ENCODE results near the gene MYH1. TPM values are rescaled to one million over a fixed set of nuclear protein-coding genes. Genes with fewer than 3 reads are reported as not detected.

MYH1 gene
- total RNA-seq, 2 experiments from 2014 or later = not detected

DNA sequence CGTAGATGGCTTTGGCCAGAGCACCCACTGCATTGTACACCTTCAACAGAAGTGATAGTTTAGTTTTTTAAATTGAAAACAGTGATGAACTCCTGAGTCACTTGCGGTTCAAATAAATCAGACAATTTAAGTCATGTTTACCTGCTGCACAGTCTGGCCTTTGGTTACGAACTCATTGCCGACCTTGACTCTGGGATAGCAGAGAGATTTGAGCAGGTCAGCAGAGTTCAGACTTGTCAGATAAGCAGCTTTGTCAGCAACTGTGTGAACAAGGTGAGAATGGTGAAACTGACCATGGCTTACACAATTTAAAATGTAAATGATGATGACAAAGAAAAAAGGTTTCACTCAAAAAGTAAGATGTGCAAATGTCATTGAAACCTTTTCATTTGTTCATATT, 58.3 kb downstream of the MYH1 start:
- no peaks in the 10 kb centered on the region for H3K9me3 Mint-ChIP-seq
- H3K27ac Mint-ChIP-seq = no peak overlapping the region
- no peak overlapping the region for H3K4me3 Mint-ChIP-seq
- CTCF ChIA-PET = no interaction called here
- no peaks in the 10 kb centered on the region for H3K4me1 Mint-ChIP-seq
- peaks cover 2% of the 10 kb centered on the region for H3K27me3 Mint-ChIP-seq
- no peak for DNase-seq
- H3K36me3 Mint-ChIP-seq (ENCODE audit: low read depth) = no peaks in the 10 kb centered on the region
- POLR2A ChIA-PET = no interaction called here

DNA sequence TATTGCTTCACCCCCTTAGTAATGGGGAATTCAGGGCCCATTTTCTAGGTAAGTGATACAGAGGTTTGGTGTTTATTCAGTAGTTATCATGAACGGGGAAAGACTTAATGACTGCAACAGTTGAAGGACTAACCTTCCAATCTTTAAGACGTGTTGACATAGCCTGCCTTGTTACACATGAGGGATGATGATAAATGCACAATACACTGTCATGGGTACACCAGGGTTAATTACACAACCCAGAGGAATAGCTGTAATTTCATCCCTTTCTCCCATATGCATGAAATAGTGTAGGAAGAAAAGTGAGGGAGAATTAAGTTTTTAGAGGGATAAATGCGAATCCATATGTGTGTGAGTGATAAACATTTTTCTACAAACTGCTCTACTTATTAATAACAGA, 59.6 kb downstream of the MYH1 start:
- no peaks in the 10 kb centered on the region for H3K4me1 Mint-ChIP-seq
- peaks cover 2% of the 10 kb centered on the region for H3K27me3 Mint-ChIP-seq
- H3K27ac Mint-ChIP-seq = no peak overlapping the region
- H3K9me3 Mint-ChIP-seq = no peaks in the 10 kb centered on the region
- no peak for DNase-seq
- ChIA-PET POLR2A (no interaction called here), CTCF (no interaction called here)
- H3K4me3 Mint-ChIP-seq = no peak overlapping the region
- no peaks in the 10 kb centered on the region for H3K36me3 Mint-ChIP-seq (ENCODE audit: low read depth)

DNA sequence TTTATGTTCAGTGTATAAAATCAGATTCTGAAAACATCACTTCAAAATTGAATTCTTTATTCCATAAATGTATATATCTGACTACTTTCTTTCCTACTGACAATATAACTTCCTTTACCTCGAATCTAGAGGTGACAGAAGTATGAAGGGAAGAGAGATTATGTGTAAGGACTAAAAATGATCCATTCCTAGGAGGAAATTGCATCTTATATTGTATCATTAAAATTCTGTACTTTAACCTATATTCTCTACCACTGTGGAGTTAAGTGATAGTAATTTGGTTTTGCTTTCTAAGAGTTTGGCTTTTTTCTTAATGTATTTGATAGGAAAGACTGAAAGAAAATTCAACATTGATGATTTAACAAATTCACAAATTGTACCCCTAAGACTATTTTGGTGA, 60.4 kb downstream of the MYH1 start:
- Mint-ChIP-seq H3K4me1 (no peaks in the 10 kb centered on the region), H3K9me3 (no peaks in the 10 kb centered on the region), H3K27me3 (peaks cover 2% of the 10 kb centered on the region), H3K36me3 (ENCODE audit: low read depth) (no peaks in the 10 kb centered on the region), H3K27ac (no peak overlapping the region), H3K4me3 (no peak overlapping the region)
- ChIA-PET POLR2A (no interaction called here), CTCF (no interaction called here)
- no peak for DNase-seq

DNA sequence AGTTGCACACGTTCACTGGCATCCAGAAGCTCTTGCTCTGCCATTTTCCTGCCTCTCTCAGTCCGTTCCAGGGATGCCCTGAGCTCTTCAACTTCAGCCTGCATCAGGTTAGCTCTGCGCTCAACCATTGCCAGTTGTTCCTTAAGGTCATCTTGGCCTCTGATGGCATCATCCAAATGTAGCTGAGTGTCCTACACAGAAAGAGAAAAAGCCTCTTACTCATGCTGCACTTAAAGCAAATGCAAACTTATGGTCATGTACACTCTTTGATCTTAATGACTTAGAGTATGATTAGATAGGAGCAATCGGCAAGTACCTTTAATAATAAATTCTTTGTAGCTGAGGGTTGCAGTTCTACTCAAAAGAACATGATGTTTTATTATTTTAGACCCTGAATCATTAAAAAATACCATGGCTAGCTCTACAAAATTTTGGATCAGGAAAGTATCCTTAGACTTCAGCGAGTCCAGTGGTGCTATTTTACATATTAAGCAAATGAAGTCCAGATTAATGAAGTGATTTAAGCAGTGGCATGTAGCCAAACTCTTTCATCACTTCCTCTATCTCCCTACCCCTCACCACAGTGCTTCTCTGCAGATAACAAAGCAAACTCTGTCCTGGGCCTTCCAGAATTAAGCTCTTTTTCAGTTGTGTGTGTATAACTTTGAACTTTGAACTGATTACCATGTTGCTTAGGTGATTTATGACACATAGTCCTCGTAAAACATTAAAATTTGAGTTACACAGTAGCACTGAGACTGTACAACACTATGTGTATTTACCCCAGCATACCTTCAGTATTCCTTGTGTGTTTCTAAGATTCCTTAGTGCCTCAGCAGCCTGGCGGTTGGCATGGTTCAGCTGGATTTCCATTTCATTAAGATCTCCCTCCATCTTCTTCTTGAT, 71.1 kb downstream of the MYH1 start:
- no peaks in the 10 kb centered on the region for H3K36me3 Mint-ChIP-seq (ENCODE audit: low read depth)
- CTCF ChIA-PET = no interaction called here
- no peaks in the 10 kb centered on the region for H3K9me3 Mint-ChIP-seq
- POLR2A ChIA-PET = no interaction called here
- no peak for DNase-seq
- H3K27ac Mint-ChIP-seq = no peak overlapping the region
- no peak overlapping the region for H3K4me3 Mint-ChIP-seq
- H3K4me1 Mint-ChIP-seq = no peaks in the 10 kb centered on the region
- H3K27me3 Mint-ChIP-seq = no peaks in the 10 kb centered on the region

Other genes starting within 250 kb of the MYH1 start
- not detected for gene MYH13, start 145.5 kb downstream of the MYH1 start, total RNA-seq
- gene MYH8, start 96.6 kb downstream of the MYH1 start, total RNA-seq = not detected
- not detected for gene MYH4, start 49.0 kb downstream of the MYH1 start, total RNA-seq
- gene MYH2, start 31.1 kb upstream of the MYH1 start, total RNA-seq = not detected
- 1 to 10 TPM; 3.9 to 5.5 TPM for gene MYH3, start 138.8 kb upstream of the MYH1 start, total RNA-seq
- 10 to 100 TPM; 23.7 to 25.3 TPM for gene SCO1, start 179.0 kb upstream of the MYH1 start, total RNA-seq
- 10 to 100 TPM; 16.0 to 16.1 TPM for gene ADPRM, start 179.1 kb upstream of the MYH1 start, total RNA-seq
- under 1 TPM; 0.42 to 0.50 TPM for gene TMEM220, start 211.5 kb upstream of the MYH1 start, total RNA-seq

Data from activated CD4-positive, alpha-beta T cell treated with anti-CD3 and anti-CD28 coated beads, Interleukin-2, amount 10 ng/mL, durations not matched to agents 7 days and 5 days (primary cell).